GM23338 (cell line): ENCODE results near the gene PITRM1. TPM values are rescaled to one million over a fixed set of nuclear protein-coding genes. Genes with fewer than 3 reads are reported as not detected.

Experiments
- ATAC-seq: fragments of 200-7000 bp; cut with Tn5 transposase; 3 replicates; pipeline ENCODE4 v1.9.1; 2020
- DNase-seq: peaks from one replicate; pipeline ENCODE4 v3.0.0-alpha.2; 2015; ENCODE audit warnings: low spot score
- H2AFZ ChIP-seq: fragments of 200-600 bp; sonication (generic); 2 replicates; pipeline ENCODE4 v1.8.0; 2016; ENCODE audit warnings: antibody characterized with exemption, mild to moderate bottlenecking, moderate library complexity
- H3F3A ChIP-seq: fragments of 200-600 bp; sonication (generic); replicated peaks from 2 replicates; pipeline ENCODE4 v1.8.0; 2017; ENCODE audit warnings: antibody characterized with exemption, mixed run types, low read depth
- H3K27ac ChIP-seq: fragments of 200-600 bp; sonication (generic); 2 replicates; pipeline ENCODE4 v1.6.1; 2016; ENCODE audit warnings: low read depth
- H3K27me3 ChIP-seq: fragments of 200-600 bp; sonication (generic); 2 replicates; pipeline ENCODE4 v1.8.0; 2016; ENCODE audit warnings: mild to moderate bottlenecking, mixed run types, moderate library complexity; ENCODE audit not compliant: insufficient read depth
- H3K36me3 ChIP-seq: fragments of 200-600 bp; sonication (generic); 2 replicates; pipeline ENCODE4 v1.8.0; 2016; ENCODE audit warnings: mild to moderate bottlenecking; ENCODE audit not compliant: insufficient read depth
- H3K4me1 ChIP-seq: fragments of 200-600 bp; sonication (generic); 2 replicates; pipeline ENCODE4 v1.8.0; 2016; ENCODE audit warnings: mild to moderate bottlenecking, moderate library complexity; ENCODE audit not compliant: insufficient read depth
- H3K4me2 ChIP-seq: fragments of 200-600 bp; sonication (generic); 2 replicates; pipeline ENCODE4 v1.7.1; 2017; ENCODE audit warnings: mixed run types
- H3K4me3 ChIP-seq: fragments of 200-600 bp; sonication (generic); 2 replicates; pipeline ENCODE4 v1.6.1; 2016; ENCODE audit warnings: mixed run types
- H3K79me2 ChIP-seq: fragments of 200-600 bp; sonication (generic); replicated peaks from 2 replicates; pipeline ENCODE4 v1.8.0; 2017; ENCODE audit warnings: mild to moderate bottlenecking; ENCODE audit not compliant: insufficient read depth
- H3K9me2 ChIP-seq: fragments of 200-600 bp; sonication (generic); 2 replicates; pipeline ENCODE4 v1.8.0; 2017; ENCODE audit not compliant: insufficient read depth
- H4K20me1 ChIP-seq: fragments of 200-600 bp; sonication (generic); replicated peaks from 2 replicates; pipeline ENCODE4 v1.8.0; 2017; ENCODE audit warnings: mild to moderate bottlenecking; ENCODE audit not compliant: insufficient read depth
- H3K27ac Mint-ChIP-seq: 2 replicates; pipeline ENCODE4 v1.8.0; 2020; ENCODE audit warnings: inconsistent platforms, mild to moderate bottlenecking, moderate library complexity, mixed read lengths
- H3K27me3 Mint-ChIP-seq: 3 replicates; pipeline ENCODE4 v1.8.0; 2022; ENCODE audit warnings: low read depth, mild to moderate bottlenecking, moderate library complexity, mixed read lengths, inconsistent platforms; ENCODE audit not compliant: insufficient read depth, poor library complexity
- H3K36me3 Mint-ChIP-seq: 3 replicates; pipeline ENCODE4 v1.8.0; 2021; ENCODE audit warnings: low read depth, mild to moderate bottlenecking, inconsistent platforms, moderate library complexity, mixed read lengths
- H3K4me1 Mint-ChIP-seq: 3 replicates; pipeline ENCODE4 v1.8.0; 2020; ENCODE audit warnings: mild to moderate bottlenecking, inconsistent platforms, mixed read lengths
- H3K4me3 Mint-ChIP-seq: 3 replicates; pipeline ENCODE4 v1.8.0; 2021; ENCODE audit warnings: moderate library complexity, mild to moderate bottlenecking, inconsistent platforms, mixed read lengths
- H3K9me3 Mint-ChIP-seq: 3 replicates; pipeline ENCODE4 v1.8.0; 2020; ENCODE audit warnings: moderate library complexity, mild to moderate bottlenecking, inconsistent platforms, mixed read lengths
- CREB1 ChIP-seq: fragments of 250-450 bp; sonication (Bioruptor Pico); IDR thresholded peaks from 2 replicates; pipeline ENCODE4 v1.5.0; 2020; ENCODE audit warnings: low read depth, mild to moderate bottlenecking, moderate library complexity
- CTCF ChIP-seq, 2 experiments: fragments of 200-600 bp in 1 of 2; sonication (generic) in 1 of 2; conservative IDR thresholded peaks; 2 replicates each; pipeline versions ENCODE4 v1.5.1 to v1.6.1; 2016 to 2017; ENCODE audit warnings: antibody characterized with exemption in 2 of 2, low read depth in 2 of 2, mild to moderate bottlenecking in 2 of 2, moderate library complexity in 1 of 2
- ETS1 ChIP-seq: IDR thresholded peaks from 2 replicates; pipeline ENCODE4 v1.6.1; 2016; ENCODE audit warnings: antibody characterized with exemption
- EZH2 ChIP-seq: fragments of 200-600 bp; sonication (generic); IDR thresholded peaks from one replicate; pipeline ENCODE4 v1.8.0; 2017; ENCODE audit warnings: antibody characterized with exemption, mild to moderate bottlenecking, low read depth; ENCODE audit not compliant: unreplicated experiment
- EZH2phosphoT487 ChIP-seq: fragments of 200-600 bp; sonication (generic); IDR thresholded peaks from one replicate; pipeline ENCODE4 v1.8.1; 2018; ENCODE audit warnings: antibody characterized with exemption; ENCODE audit not compliant: unreplicated experiment
- JUNB ChIP-seq: IDR thresholded peaks from one replicate; pipeline ENCODE4 v1.6.1; 2016; ENCODE audit warnings: antibody characterized with exemption; ENCODE audit not compliant: unreplicated experiment
- NANOG ChIP-seq: IDR thresholded peaks from 2 replicates; pipeline ENCODE4 v1.6.1; 2016; ENCODE audit warnings: antibody characterized with exemption, borderline replicate concordance
- POLR2AphosphoS5 ChIP-seq: IDR thresholded peaks from 2 replicates; pipeline ENCODE4 v1.6.1; 2016; ENCODE audit warnings: antibody characterized with exemption, low read depth
- REST ChIP-seq: IDR thresholded peaks from one replicate; pipeline ENCODE4 v1.6.1; 2018; ENCODE audit warnings: antibody characterized with exemption; ENCODE audit not compliant: unreplicated experiment
- STAT1 ChIP-seq: IDR thresholded peaks from one replicate; pipeline ENCODE4 v1.6.1; 2016; ENCODE audit warnings: antibody characterized with exemption; ENCODE audit not compliant: unreplicated experiment
- ZNF114 ChIP-seq: fragments of 250-450 bp; sonication (Bioruptor Pico); IDR thresholded peaks from 2 replicates; pipeline ENCODE4 v1.5.0; 2020; ENCODE audit warnings: mild to moderate bottlenecking, moderate library complexity
- ZNF331 ChIP-seq: fragments of 250-450 bp; sonication (Bioruptor Pico); IDR thresholded peaks from 2 replicates; pipeline ENCODE4 v1.5.0; 2020; ENCODE audit warnings: low read depth, mild to moderate bottlenecking, moderate library complexity
- ZNF462 ChIP-seq: fragments of 250-450 bp; sonication (Bioruptor Pico); IDR thresholded peaks from 2 replicates; pipeline ENCODE4 v1.5.0; 2020; ENCODE audit warnings: mild to moderate bottlenecking, moderate library complexity
- polyA plus RNA-seq: library from polyadenylated mRNA; unstranded; fragments of >200 nt; fragmentation: Nextera tagmentation; extraction: Ambion mirVana; gene quantifications from 2 replicates; pipeline ENCODE4 v1.2.1, GENCODE V29; 2016
- total RNA-seq: library from RNA; depleted of rRNA; stranded (reverse); fragments of >200 nt; shearing (Covaris generic); gene quantifications from 2 replicates; pipeline ENCODE4 v1.2.3, GENCODE V29; 2014

PITRM1 gene
- total and polyA plus RNA-seq, 2 experiments from 2014 or later, result 29.0 to 33.0 TPM

- TF ChIP-seq ZNF462 (CRISPR knock-in tag), result no peak
- no peak for TF ChIP-seq JUNB
- TF ChIP-seq NANOG, result no peak
- no peak for TF ChIP-seq EZH2phosphoT487
- TF ChIP-seq CREB1 (CRISPR knock-in tag), result no peak
- TF ChIP-seq STAT1, result no peak
- TF ChIP-seq ZNF331 (CRISPR knock-in tag), result no peak
These were observed 22.2 kb downstream of the PITRM1 start (continued) for GRCh38 chr10:3150366-3150765.

GRCh38 chr10:3149918-3150317 is 22.7 kb downstream of the PITRM1 start:
- Histone ChIP-seq H3K4me2 (no peak overlapping the region), H3K27ac (no peak overlapping the region), H3K27me3 (no peaks in the 10 kb centered on the region), H2AFZ (no peak overlapping the region), H4K20me1 (0 out of 2 replicates have a peak, but pooled peaks cover 2% of the 10 kb centered on the region), H3K36me3 (peaks cover 3% of the 10 kb centered on the region), H3K4me3 (no peak overlapping the region), H3K9me2 (no peaks in the 10 kb centered on the region), H3K79me2 (no peaks in the 10 kb centered on the region), H3K4me1 (no peaks in the 10 kb centered on the region), H3F3A (no peaks in the 10 kb centered on the region)
- Mint-ChIP-seq H3K27ac (no peak overlapping the region), H3K9me3 (no peaks in the 10 kb centered on the region), H3K36me3 (peaks cover 59% of the 10 kb centered on the region; the same call in 2 of the 3 replicates), H3K27me3 (no peaks in the 10 kb centered on the region), H3K4me3 (no peak overlapping the region), H3K4me1 (no peaks in the 10 kb centered on the region)
- ATAC-seq (no peak), DNase-seq (no peak)
- TF ChIP-seq REST (no peak), EZH2 (no peak), EZH2phosphoT487 (no peak), ZNF114 (CRISPR knock-in tag) (no peak), ETS1 (no peak), JUNB (no peak), CREB1 (CRISPR knock-in tag) (no peak), ZNF331 (CRISPR knock-in tag) (no peak), POLR2AphosphoS5 (no peak), CTCF (conservative IDR thresholded peaks at IDR 0.05; ENCODE audit: low read depth in 2 of 2) (no peak)
